Progenitor cell of endocrine pancreas (in vitro differentiated cells): ENCODE measurements around the gene KIF12. TPM values are rescaled to one million over a fixed set of nuclear protein-coding genes. Genes with fewer than 3 reads are reported as not detected.

Source experiments
- DNase-seq: peaks from one replicate; pipeline ENCODE4 v3.0.0; 2021; ENCODE audit warnings: low spot score; ENCODE audit not compliant: unreplicated experiment
- H3K27ac Mint-ChIP-seq: 2 replicates; pipeline ENCODE4 v1.8.0; 2021; ENCODE audit warnings: mild to moderate bottlenecking, moderate library complexity, mixed read lengths
- H3K27me3 Mint-ChIP-seq: 2 replicates; pipeline ENCODE4 v1.8.0; 2021; ENCODE audit warnings: mixed read lengths
- H3K36me3 Mint-ChIP-seq: 2 replicates; pipeline ENCODE4 v1.8.0; 2022; ENCODE audit warnings: mixed read lengths; ENCODE audit not compliant: insufficient read depth
- H3K4me1 Mint-ChIP-seq: 2 replicates; pipeline ENCODE4 v1.8.0; 2021; ENCODE audit warnings: low read depth, mixed read lengths
- H3K4me3 Mint-ChIP-seq: 2 replicates; pipeline ENCODE4 v1.8.0; 2021; ENCODE audit warnings: low read depth, mild to moderate bottlenecking, moderate library complexity, mixed read lengths
- H3K9me3 Mint-ChIP-seq: 2 replicates; pipeline ENCODE4 v1.8.0; 2021; ENCODE audit warnings: low read depth, mixed read lengths
- total RNA-seq: library from RNA; stranded (reverse); gene quantifications from 2 replicates; pipeline ENCODE4 v1.2.1, GENCODE V29; 2021
- TF ChIP-seq, protein P1 (sequence below): fragments of 200-600 bp; sonication (generic); IDR thresholded peaks from one replicate; pipeline ENCODE4 v1.5.0; 2021; ENCODE audit warnings: antibody characterized with exemption, mild to moderate bottlenecking; ENCODE audit not compliant: unreplicated experiment

KIF12 gene
- total RNA-seq, 1 donor from 2014 or later: 176 TPM

GRCh38 chr9:114126247-114127060 is 27.4 kb upstream of the KIF12 start:
- TF ChIP-seq, protein P1, sequence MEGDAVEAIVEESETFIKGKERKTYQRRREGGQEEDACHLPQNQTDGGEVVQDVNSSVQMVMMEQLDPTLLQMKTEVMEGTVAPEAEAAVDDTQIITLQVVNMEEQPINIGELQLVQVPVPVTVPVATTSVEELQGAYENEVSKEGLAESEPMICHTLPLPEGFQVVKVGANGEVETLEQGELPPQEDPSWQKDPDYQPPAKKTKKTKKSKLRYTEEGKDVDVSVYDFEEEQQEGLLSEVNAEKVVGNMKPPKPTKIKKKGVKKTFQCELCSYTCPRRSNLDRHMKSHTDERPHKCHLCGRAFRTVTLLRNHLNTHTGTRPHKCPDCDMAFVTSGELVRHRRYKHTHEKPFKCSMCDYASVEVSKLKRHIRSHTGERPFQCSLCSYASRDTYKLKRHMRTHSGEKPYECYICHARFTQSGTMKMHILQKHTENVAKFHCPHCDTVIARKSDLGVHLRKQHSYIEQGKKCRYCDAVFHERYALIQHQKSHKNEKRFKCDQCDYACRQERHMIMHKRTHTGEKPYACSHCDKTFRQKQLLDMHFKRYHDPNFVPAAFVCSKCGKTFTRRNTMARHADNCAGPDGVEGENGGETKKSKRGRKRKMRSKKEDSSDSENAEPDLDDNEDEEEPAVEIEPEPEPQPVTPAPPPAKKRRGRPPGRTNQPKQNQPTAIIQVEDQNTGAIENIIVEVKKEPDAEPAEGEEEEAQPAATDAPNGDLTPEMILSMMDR: no peak
- no peak for DNase-seq
- Mint-ChIP-seq H3K27ac (no peak overlapping the region), H3K4me1 (peaks cover 37% of the 10 kb centered on the region), H3K4me3 (no peak overlapping the region), H3K36me3 (no peaks in the 10 kb centered on the region), H3K27me3 (peaks cover 5% of the 10 kb centered on the region), H3K9me3 (peaks cover 3% of the 10 kb centered on the region)

DNA sequence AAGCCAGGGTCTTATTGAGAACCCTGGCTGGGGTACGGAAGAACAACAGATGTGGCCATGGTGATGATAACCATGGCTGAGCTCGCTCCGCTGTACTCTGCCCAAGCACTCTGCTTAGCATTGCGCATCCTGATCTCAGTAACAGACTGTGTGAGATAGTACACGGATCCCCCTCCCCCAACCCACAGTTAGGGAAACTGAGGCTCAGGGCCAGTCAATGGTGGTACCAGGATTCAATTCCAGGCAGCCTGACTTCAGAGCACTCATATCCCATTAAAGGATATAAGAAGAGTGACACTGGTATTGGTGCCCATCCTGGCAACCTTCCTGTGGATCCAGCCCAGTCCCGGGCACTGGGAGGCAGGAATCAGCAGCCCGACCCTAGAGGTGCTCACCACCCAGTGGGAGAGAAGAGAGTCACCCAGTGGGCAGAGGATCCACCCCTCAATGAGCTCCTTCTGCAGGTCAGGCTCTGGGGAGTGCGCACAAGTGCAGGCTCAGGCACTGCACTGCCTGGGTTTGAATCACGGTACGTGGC is 26.5 kb upstream of the KIF12 start:
- no peaks in the 10 kb centered on the region for H3K36me3 Mint-ChIP-seq
- no peak overlapping the region for H3K4me3 Mint-ChIP-seq
- peak overlapping the region; percentile 26 for H3K27ac Mint-ChIP-seq
- no peak for DNase-seq
- peaks cover 5% of the 10 kb centered on the region for H3K27me3 Mint-ChIP-seq
- peaks cover 3% of the 10 kb centered on the region for H3K9me3 Mint-ChIP-seq
- peaks cover 44% of the 10 kb centered on the region for H3K4me1 Mint-ChIP-seq
- TF ChIP-seq, protein P1: no peak

- TF ChIP-seq, protein P1: no peak
- Mint-ChIP-seq H3K27ac (peak overlapping the region; percentile 76), H3K4me3 (no peak overlapping the region), H3K36me3 (no peaks in the 10 kb centered on the region), H3K9me3 (peaks cover 3% of the 10 kb centered on the region), H3K27me3 (peaks cover 5% of the 10 kb centered on the region), H3K4me1 (peaks cover 50% of the 10 kb centered on the region)
- no peak for DNase-seq
These were observed 25.8 kb upstream of the KIF12 start for GRCh38 chr9:114124666-114125475.

- DNase-seq: no peak
- TF ChIP-seq, protein P1: no peak
- Mint-ChIP-seq H3K27me3 (peaks cover 4% of the 10 kb centered on the region), H3K4me3 (no peak overlapping the region), H3K36me3 (no peaks in the 10 kb centered on the region), H3K27ac (peak overlapping the region; percentile 76), H3K9me3 (peaks cover 3% of the 10 kb centered on the region), H3K4me1 (peaks cover 56% of the 10 kb centered on the region)
These were observed 25.0 kb upstream of the KIF12 start for GRCh38 chr9:114124138-114124537.
